Upper lobe of left lung (tissue), 6 donors: ENCODE data around the gene PARM1. TPM values are rescaled to one million over a fixed set of nuclear protein-coding genes. Genes with fewer than 3 reads are reported as not detected.
A peak's percentile ranks its signal among the peaks of the same experiment; 100 is the strongest.

Source experiments
- ATAC-seq, 2 donors: fragments of 200-7000 bp; cut with Tn5 transposase; one replicate each; pipeline ENCODE4 v1.9.1; 2022; ENCODE audit warnings: mild to moderate bottlenecking in 2 of 2, moderate library complexity in 2 of 2; ENCODE audit not compliant: low FRiP score in 2 of 2
- DNase-seq, 2 donors: peaks; one replicate each; pipeline ENCODE4 v3.0.0-alpha.2; 2019 to 2020
- H3K27ac ChIP-seq, 4 donors: fragments of 200-600 bp; sonication (generic); one replicate each; pipeline ENCODE4 v1.5.1; 2016 to 2019
- H3K27me3 ChIP-seq, 4 donors: fragments of 200-600 bp; sonication (generic); one replicate each; pipeline ENCODE4 v1.5.1; 2017 to 2019
- H3K36me3 ChIP-seq, 4 donors: fragments of 200-600 bp; sonication (generic); one replicate each; pipeline ENCODE4 v1.5.1; 2016 to 2019
- H3K4me1 ChIP-seq, 4 donors: fragments of 200-600 bp; sonication (generic); one replicate each; pipeline ENCODE4 v1.5.1; 2018 to 2019
- H3K4me3 ChIP-seq, 4 donors: fragments of 200-600 bp; sonication (generic); one replicate each; pipeline ENCODE4 v1.5.1; 2017 to 2019; ENCODE audit warnings: mild to moderate bottlenecking in 2 of 4, moderate library complexity in 1 of 4
- H3K9me3 ChIP-seq, 4 donors: fragments of 200-600 bp; sonication (generic); one replicate each; pipeline ENCODE4 v1.5.1; 2018 to 2019
- CTCF ChIP-seq, 6 experiments: fragments of 450-650 bp in 4 of 6; fragments of 200-600 bp in 2 of 6; sonication (generic) in 2 of 6; IDR thresholded peaks; one replicate each; pipeline ENCODE4 v1.5.1; 2016 to 2019; ENCODE audit warnings: antibody characterized with exemption in 6 of 6
- EP300 ChIP-seq, 4 donors: sonication (generic); formaldehyde crosslinking; IDR thresholded peaks; one replicate each; pipeline ENCODE4 v1.5.1; 2017; ENCODE audit warnings: antibody characterized with exemption in 4 of 4, control low read depth in 2 of 4
- POLR2A ChIP-seq, 4 donors: fragments of 450-650 bp; IDR thresholded peaks; one replicate each; pipeline ENCODE4 v1.5.1; 2016 to 2017; ENCODE audit warnings: antibody characterized with exemption in 4 of 4, mild to moderate bottlenecking in 2 of 4
- POLR2AphosphoS5 ChIP-seq, 2 donors: sonication (generic); formaldehyde crosslinking; IDR thresholded peaks; one replicate each; pipeline ENCODE4 v1.5.1; 2017; ENCODE audit warnings: antibody characterized with exemption in 2 of 2
- WGBS, 2 donors: methylation state at CpG; one replicate each; pipeline ENCODE4 v1.1.5; 2017 to 2018; 5-methylcytosine and 5-hydroxymethylcytosine counted together
- total RNA-seq, 6 donors: library from RNA; depleted of rRNA in 4 of 6; stranded (reverse); fragments of >200 nt in 4 of 6; gene quantifications; one replicate each; pipeline versions ENCODE4 v1.1.0 to v1.2.1, GENCODE V29; 2016 to 2021
- donor health status: DM: no; HTN: no; CAD: no; lungs with moderate emphysema.
- donor health status: DM: no; HTN: yes; CAD: no; lungs with severe emphysema.

PARM1 gene
- total RNA-seq, 6 donors from 2014 or later, result 36.7 to 137 (median 74.5) TPM

GRCh38 chr4:75042601-75043208, 109.8 kb downstream of the PARM1 start:
- Histone ChIP-seq H3K27me3 (no peaks in the 10 kb centered on the region), H3K4me3 (no peak overlapping the region), H3K9me3 (no peaks in the 10 kb centered on the region), H3K4me1 (no peaks in the 10 kb centered on the region), H3K27ac (no peak overlapping the region), H3K36me3 (no peaks in the 10 kb centered on the region)
- TF ChIP-seq CTCF (IDR thresholded peaks at IDR 0.05) (no peak), EP300 (IDR thresholded peaks at IDR 0.05) (no peak), POLR2AphosphoS5 (IDR thresholded peaks at IDR 0.05) (no peak), POLR2A (IDR thresholded peaks at IDR 0.05) (no peak)
- 24 to 28% methylated on average over 2 of the region's 2 CpGs for WGBS, 2 donors
- DNase-seq, result no peak
- ATAC-seq, result no peak

GRCh38 chr4:75046226-75046625, 113.3 kb downstream of the PARM1 start:
- Histone ChIP-seq H3K27ac (no peak overlapping the region), H3K4me3 (no peak overlapping the region), H3K27me3 (no peaks in the 10 kb centered on the region), H3K4me1 (no peaks in the 10 kb centered on the region), H3K36me3 (no peaks in the 10 kb centered on the region), H3K9me3 (no peaks in the 10 kb centered on the region)
- ATAC-seq, result peak in 1 of 2 donors; percentile 42
- DNase-seq, result no peak
- TF ChIP-seq POLR2A (IDR thresholded peaks at IDR 0.05), result no peak
- TF ChIP-seq POLR2AphosphoS5 (IDR thresholded peaks at IDR 0.05), result no peak
- no peak for TF ChIP-seq CTCF (IDR thresholded peaks at IDR 0.05)
- TF ChIP-seq EP300 (IDR thresholded peaks at IDR 0.05), result no peak
- WGBS, 2 donors, result 96 to 99% methylated on average over 4 of the region's 4 CpGs

GRCh38 chr4:75046641-75047040, 113.7 kb downstream of the PARM1 start:
- no peak overlapping the region for H3K4me3 ChIP-seq
- 66 to 81% methylated on average over 2 of the region's 2 CpGs for whole genome bisulfite sequencing, 2 donors
- H3K36me3 ChIP-seq, result no peaks in the 10 kb centered on the region
- no peak for TF ChIP-seq EP300 (IDR thresholded peaks at IDR 0.05)
- TF ChIP-seq POLR2A (IDR thresholded peaks at IDR 0.05), result no peak
- no peak for TF ChIP-seq POLR2AphosphoS5 (IDR thresholded peaks at IDR 0.05)
- TF ChIP-seq CTCF (IDR thresholded peaks at IDR 0.05), result no peak
- no peak for ATAC-seq
- H3K27me3 ChIP-seq, result no peaks in the 10 kb centered on the region
- H3K4me1 ChIP-seq, result no peaks in the 10 kb centered on the region
- H3K9me3 ChIP-seq, result no peaks in the 10 kb centered on the region
- no peak for DNase-seq
- H3K27ac ChIP-seq, result no peak overlapping the region

- WGBS, 2 donors, result 61 to 66% methylated on average over 9 of the region's 9 CpGs
- no peaks in the 10 kb centered on the region for H3K4me1 ChIP-seq
- TF ChIP-seq POLR2AphosphoS5 (IDR thresholded peaks at IDR 0.05), result no peak
- TF ChIP-seq EP300 (IDR thresholded peaks at IDR 0.05), result no peak
- no peak for TF ChIP-seq POLR2A (IDR thresholded peaks at IDR 0.05)
- no peak for TF ChIP-seq CTCF (IDR thresholded peaks at IDR 0.05)
- H3K36me3 ChIP-seq, result no peaks in the 10 kb centered on the region
- no peaks in the 10 kb centered on the region for H3K9me3 ChIP-seq
- ATAC-seq, result no peak
- no peak overlapping the region for H3K27ac ChIP-seq
- no peak overlapping the region for H3K4me3 ChIP-seq
- H3K27me3 ChIP-seq, result no peaks in the 10 kb centered on the region
- no peak for DNase-seq
These were observed 115.4 kb downstream of the PARM1 start for GRCh38 chr4:75048208-75048879.

- Histone ChIP-seq H3K36me3 (no peaks in the 10 kb centered on the region), H3K9me3 (no peaks in the 10 kb centered on the region), H3K4me3 (no peak overlapping the region), H3K27ac (no peak overlapping the region), H3K4me1 (no peaks in the 10 kb centered on the region), H3K27me3 (no peaks in the 10 kb centered on the region)
- no peak for DNase-seq
- 63 to 86% methylated on average over 1 of the region's 1 CpG for WGBS, 2 donors
- TF ChIP-seq POLR2AphosphoS5 (IDR thresholded peaks at IDR 0.05), result no peak
- no peak for TF ChIP-seq EP300 (IDR thresholded peaks at IDR 0.05)
- TF ChIP-seq CTCF (IDR thresholded peaks at IDR 0.05), result no peak
- TF ChIP-seq POLR2A (IDR thresholded peaks at IDR 0.05), result no peak
- ATAC-seq, result no peak
These were observed 118.5 kb downstream of the PARM1 start for GRCh38 chr4:75051431-75051830.
